ENCODE measurements around the gene SKIC2.
"Not testable (repeated sequence)": the region's sequence is repeated elsewhere in the genome, so short reads cannot be mapped to it uniquely, and the experiment has no call there.

- TF ChIP-seq CTCF, POLR2A (IDR thresholded peaks at IDR 0.05): not testable (repeated sequence)
Measured at GRCh38 chr6:32009537-32009936, 50.6 kb downstream of the SKIC2 start.

Data from Peyer's patch (tissue), 4 donors.